Duodenal mucosa (tissue), 2 donors: ENCODE data around the gene CLDN20.

Source experiments
- H3K27ac ChIP-seq: one replicate; pipeline ENCODE4 v1.7.0; 2013; ENCODE audit warnings: low read depth, low read length
- H3K27me3 ChIP-seq, 2 donors: one replicate each; pipeline ENCODE4 v1.7.0; 2013; ENCODE audit warnings: low read length in 2 of 2, control low read depth in 1 of 2; ENCODE audit not compliant: insufficient read depth in 2 of 2, control insufficient read depth in 1 of 2
- H3K36me3 ChIP-seq, 2 donors: one replicate each; pipeline ENCODE4 v1.7.0; 2013; ENCODE audit warnings: low read length in 2 of 2, control low read depth in 1 of 2; ENCODE audit not compliant: insufficient read depth in 2 of 2, control insufficient read depth in 1 of 2
- H3K4me1 ChIP-seq, 2 donors: one replicate each; pipeline ENCODE4 v1.7.0; 2013; ENCODE audit warnings: low read length in 2 of 2, control low read depth in 1 of 2; ENCODE audit not compliant: insufficient read depth in 2 of 2, control insufficient read depth in 1 of 2
- H3K4me3 ChIP-seq, 2 donors: one replicate each; pipeline ENCODE4 v1.7.0; 2013; ENCODE audit warnings: low read length in 2 of 2, low read depth in 1 of 2
- H3K9ac ChIP-seq, 2 donors: one replicate each; pipeline ENCODE4 v1.7.0; 2013; ENCODE audit warnings: low read length in 2 of 2, low read depth in 1 of 2
- H3K9me3 ChIP-seq, 2 donors: one replicate each; pipeline ENCODE4 v1.7.0; 2013; ENCODE audit warnings: low read length in 2 of 2, control low read depth in 1 of 2; ENCODE audit not compliant: control insufficient read depth in 1 of 2

CLDN20 gene

DNA sequence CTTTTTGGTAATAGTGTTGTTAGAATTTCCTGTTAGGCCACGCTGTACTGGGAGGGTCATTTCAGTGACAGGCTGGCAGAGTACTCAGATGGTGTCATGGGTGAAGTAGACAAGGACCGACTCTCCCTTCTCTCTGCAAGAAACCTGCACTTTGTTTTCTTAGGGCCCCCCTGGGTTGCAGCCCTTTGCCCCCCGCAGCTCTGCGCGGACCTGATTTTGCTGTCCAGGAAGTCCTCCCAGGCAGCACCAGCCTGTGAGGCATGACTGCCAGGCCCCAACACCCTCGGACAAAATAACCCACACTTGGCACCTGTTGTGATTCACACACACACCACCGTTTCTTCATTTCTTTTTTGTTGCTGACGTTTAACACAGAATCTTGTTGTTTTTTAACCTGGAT is 21.8 kb upstream of the CLDN20 start:
- Histone ChIP-seq H3K27me3 (no peaks in the 10 kb centered on the region), H3K9me3 (no peaks in the 10 kb centered on the region), H3K4me3 (no peak overlapping the region), H3K4me1 (no peaks in the 10 kb centered on the region), H3K36me3 (peaks cover 5 to 18% of the 10 kb centered on the region in 2 donors), H3K9ac (no peak overlapping the region), H3K27ac (no peak overlapping the region)

DNA sequence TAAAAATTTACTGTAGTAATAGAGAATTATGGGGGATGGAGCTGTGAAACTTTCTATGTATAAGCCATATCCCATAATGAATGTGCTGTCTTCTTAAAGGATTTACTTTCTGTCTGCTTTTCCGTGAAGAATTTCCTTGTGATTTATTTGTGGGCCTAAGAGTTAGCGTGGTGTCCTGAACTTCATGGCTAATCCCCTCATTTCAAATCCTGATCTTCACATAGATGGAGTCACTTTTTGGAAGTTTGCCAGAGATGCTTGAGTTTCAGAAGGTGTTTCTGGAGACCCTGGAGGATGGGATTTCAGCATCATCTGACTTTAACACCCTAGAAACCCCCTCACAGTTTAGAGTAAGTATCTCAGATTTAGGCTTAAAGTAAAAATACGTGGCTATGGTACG is 19.4 kb upstream of the CLDN20 start:
- Histone ChIP-seq H3K27ac (no peak overlapping the region), H3K4me1 (no peaks in the 10 kb centered on the region)

DNA sequence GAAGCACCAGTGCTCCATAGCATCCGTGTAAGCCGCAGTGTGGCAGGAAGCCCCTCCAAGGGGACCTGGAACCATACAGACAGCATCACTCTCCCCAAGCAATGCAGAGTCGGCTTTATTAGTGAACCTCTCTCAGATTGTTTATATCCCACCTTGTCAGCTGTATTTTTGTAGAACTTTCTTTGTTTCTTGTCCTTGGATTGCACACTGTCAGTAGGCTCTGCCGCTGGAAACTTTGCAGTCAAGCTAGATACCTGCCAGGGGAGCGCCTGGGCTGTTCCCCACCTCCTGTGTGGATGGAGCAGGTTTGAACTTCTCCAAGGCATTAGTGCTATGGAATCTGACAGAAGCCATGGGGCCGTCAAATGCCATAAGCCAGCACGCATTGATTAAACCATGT is 18.6 kb upstream of the CLDN20 start:
- Histone ChIP-seq H3K27me3 (no peaks in the 10 kb centered on the region), H3K9me3 (no peaks in the 10 kb centered on the region), H3K4me3 (no peak overlapping the region), H3K27ac (no peak overlapping the region), H3K4me1 (no peaks in the 10 kb centered on the region), H3K36me3 (peaks cover 8 to 26% of the 10 kb centered on the region in 2 donors), H3K9ac (no peak overlapping the region)

More for the DNA sequence above, 19.4 kb upstream of the CLDN20 start:
- H3K27me3 ChIP-seq, result no peaks in the 10 kb centered on the region
- H3K9ac ChIP-seq, result no peak overlapping the region
- H3K9me3 ChIP-seq, result no peaks in the 10 kb centered on the region
- H3K4me3 ChIP-seq, result no peak overlapping the region
- peaks cover 6 to 24% of the 10 kb centered on the region in 2 donors for H3K36me3 ChIP-seq

DNA sequence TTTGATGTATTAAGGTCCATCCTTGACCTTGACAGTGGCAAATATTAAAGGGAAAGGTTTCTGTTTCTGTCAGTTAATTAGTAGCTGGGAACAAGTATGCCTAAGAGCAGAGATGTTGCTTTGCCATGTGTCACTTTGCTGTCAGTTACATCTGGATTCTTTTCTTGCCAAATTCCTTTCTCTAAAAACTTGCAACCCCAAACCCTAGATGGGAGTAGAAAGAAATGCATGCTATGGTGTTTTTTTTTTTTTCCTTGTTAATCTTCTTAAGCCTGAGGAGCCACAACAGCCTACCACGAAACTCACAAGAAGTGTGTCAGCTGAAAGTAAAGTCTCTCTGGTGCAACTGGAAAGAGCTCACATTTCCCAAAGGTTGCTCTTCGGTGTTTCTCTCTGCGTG is 18.0 kb upstream of the CLDN20 start:
- H3K9me3 ChIP-seq, result no peaks in the 10 kb centered on the region
- H3K27ac ChIP-seq, result no peak overlapping the region
- H3K27me3 ChIP-seq, result no peaks in the 10 kb centered on the region
- H3K4me3 ChIP-seq, result no peak overlapping the region
- H3K36me3 ChIP-seq, result peaks cover 11 to 32% of the 10 kb centered on the region in 2 donors
- H3K4me1 ChIP-seq, result no peaks in the 10 kb centered on the region
- no peak overlapping the region for H3K9ac ChIP-seq

DNA sequence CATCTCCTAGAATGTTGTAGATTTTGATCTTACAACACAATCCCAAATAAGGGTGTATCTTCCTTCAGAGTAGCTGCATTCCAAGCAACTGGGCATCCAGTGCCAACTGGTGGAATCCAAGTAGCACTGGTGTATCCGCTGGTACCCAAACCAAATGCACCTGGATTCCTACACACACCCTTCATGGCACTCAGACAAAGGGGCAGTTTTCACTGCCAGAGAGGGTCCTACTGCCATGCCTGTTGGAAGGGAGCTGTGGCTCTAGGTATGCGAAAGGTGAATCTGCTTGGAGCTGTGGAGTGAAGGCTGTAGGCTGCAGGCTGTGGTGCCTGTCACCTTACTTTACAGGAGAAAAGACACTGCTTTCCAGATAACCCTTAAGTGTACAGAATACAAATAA is 17.0 kb upstream of the CLDN20 start:
- Histone ChIP-seq H3K9ac (no peak overlapping the region), H3K9me3 (no peaks in the 10 kb centered on the region), H3K4me1 (no peaks in the 10 kb centered on the region), H3K4me3 (no peak overlapping the region), H3K36me3 (peaks cover 14 to 36% of the 10 kb centered on the region in 2 donors), H3K27ac (no peak overlapping the region), H3K27me3 (no peaks in the 10 kb centered on the region)

DNA sequence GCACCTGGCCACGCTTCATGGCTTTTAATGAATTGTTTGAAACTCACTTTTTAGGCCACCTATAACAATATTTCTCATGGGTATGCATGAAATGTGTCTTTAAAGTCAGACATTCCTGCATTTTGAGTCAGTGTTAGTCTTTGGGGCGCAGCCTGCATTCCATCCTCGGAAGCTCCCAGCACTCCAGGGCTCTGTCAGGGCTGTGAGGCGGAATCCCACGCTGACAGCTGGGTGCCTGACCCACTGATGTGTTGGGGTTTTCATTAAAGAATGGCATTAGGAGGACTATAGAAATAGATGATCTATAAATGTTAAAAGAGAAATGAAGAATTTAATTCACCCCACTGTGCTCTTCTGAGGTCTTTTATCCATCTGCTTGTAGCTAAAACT is 16.2 kb upstream of the CLDN20 start:
- Histone ChIP-seq H3K9me3 (no peaks in the 10 kb centered on the region), H3K4me1 (no peaks in the 10 kb centered on the region), H3K27ac (no peak overlapping the region), H3K4me3 (no peak overlapping the region), H3K36me3 (peaks cover 14 to 43% of the 10 kb centered on the region in 2 donors), H3K9ac (no peak overlapping the region), H3K27me3 (no peaks in the 10 kb centered on the region)

DNA sequence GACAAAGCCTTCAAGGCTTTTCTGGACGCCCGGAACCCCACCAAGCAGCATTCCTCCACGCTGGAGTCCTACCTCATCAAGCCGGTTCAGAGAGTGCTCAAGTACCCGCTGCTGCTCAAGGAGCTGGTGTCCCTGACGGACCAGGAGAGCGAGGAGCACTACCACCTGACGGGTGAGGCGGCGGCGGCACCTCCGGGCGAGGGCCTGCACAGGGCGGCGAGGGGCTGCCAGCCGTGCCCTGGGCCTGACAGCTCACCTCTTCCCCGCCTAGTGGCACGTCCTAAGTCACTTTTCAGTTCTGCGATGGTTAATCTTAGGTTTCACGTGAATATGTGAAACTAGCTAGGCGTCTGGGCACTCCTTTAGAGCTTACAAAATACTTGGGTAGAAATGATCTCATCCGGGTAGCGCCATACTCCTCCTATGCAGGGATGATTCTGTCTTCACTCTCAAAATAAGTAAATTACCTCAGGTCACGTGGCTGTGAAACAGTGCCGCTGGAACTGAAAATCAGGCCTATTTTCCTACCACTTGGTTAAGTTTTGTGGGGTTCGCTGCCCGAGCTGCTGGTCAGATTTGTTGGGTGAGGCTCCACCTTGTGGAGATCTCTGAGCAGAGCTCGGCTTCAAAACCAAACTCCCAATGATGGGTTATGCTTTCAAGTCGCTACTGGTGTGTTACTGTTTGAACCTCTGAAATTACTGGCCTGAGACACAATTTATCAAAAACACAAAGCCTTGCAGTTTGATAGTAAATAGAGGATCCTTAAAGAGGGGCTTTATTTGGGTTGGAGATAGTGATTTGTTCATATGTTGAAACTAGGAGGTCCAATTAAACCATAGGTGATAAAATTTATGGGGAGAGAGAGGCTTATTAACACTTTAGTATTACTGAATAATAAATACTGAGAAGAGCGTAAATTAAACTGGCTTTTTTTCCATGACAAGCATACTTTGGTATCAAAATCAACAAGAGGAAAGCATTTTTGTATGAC is 15.5 kb upstream of the CLDN20 start:
- no peak overlapping the region for H3K4me3 ChIP-seq
- no peaks in the 10 kb centered on the region for H3K4me1 ChIP-seq
- H3K9ac ChIP-seq, result no peak overlapping the region
- peaks cover 19 to 49% of the 10 kb centered on the region in 2 donors for H3K36me3 ChIP-seq
- H3K27ac ChIP-seq, result no peak overlapping the region
- no peaks in the 10 kb centered on the region for H3K9me3 ChIP-seq
- H3K27me3 ChIP-seq, result no peaks in the 10 kb centered on the region

DNA sequence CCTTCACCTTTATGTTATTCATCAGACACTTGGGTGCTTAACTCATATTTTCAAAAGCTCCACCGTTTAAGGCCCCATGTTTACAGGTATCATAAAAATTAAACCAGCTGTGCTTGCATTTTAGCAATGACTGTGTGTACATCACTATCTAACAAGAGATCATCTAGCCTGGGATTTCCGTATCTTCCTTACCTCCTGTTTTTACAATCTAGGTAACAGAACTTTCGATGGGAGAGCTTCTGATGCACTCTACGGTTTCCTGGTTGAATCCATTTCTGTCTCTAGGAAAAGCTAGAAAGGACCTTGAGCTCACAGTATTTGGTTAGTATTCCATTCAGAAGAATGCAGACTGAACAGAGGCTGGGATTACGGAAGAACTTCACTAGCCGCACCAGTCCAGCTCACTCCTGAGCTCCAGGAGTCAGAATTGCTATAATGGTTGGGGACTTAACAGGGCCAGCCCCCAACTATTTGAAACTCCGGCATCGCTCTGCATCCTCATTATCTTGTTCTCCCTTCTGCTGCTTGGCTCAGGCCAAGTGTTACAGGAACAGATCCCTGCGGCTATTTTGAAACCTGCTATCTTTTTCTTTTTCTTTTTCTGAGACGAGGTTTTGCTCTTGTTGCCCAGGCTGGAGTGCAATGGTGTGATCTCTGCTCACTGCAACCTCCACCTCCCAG is 13.0 kb upstream of the CLDN20 start:
- H3K9me3 ChIP-seq, result no peaks in the 10 kb centered on the region
- no peak overlapping the region for H3K27ac ChIP-seq
- H3K9ac ChIP-seq, result no peak overlapping the region
- H3K4me1 ChIP-seq, result no peaks in the 10 kb centered on the region
- H3K4me3 ChIP-seq, result no peak overlapping the region
- peaks cover 32 to 62% of the 10 kb centered on the region in 2 donors for H3K36me3 ChIP-seq
- no peaks in the 10 kb centered on the region for H3K27me3 ChIP-seq

DNA sequence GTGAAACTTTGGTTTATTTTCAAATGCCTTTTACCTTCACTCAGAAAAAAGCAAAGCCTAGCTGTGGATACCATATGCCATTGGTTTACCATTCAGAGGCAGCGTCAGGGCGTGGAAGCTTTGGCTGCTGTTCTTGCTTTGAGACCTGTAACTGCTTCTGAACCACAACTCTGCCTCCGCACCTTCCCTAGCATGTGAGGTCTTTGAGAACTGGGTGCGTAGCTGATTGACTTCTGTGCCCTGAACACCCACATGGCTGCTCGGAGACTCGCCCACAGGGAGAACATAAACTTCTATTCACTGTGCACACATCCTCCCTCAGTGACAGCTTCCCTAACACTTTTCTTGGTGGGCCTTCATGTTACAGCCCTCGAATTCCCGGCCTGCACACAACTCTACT is 11.2 kb upstream of the CLDN20 start:
- Histone ChIP-seq H3K4me1 (no peaks in the 10 kb centered on the region), H3K4me3 (no peak overlapping the region), H3K36me3 (peaks cover 28 to 63% of the 10 kb centered on the region in 2 donors), H3K9me3 (no peaks in the 10 kb centered on the region), H3K27ac (no peak overlapping the region), H3K27me3 (no peaks in the 10 kb centered on the region), H3K9ac (no peak overlapping the region)

DNA sequence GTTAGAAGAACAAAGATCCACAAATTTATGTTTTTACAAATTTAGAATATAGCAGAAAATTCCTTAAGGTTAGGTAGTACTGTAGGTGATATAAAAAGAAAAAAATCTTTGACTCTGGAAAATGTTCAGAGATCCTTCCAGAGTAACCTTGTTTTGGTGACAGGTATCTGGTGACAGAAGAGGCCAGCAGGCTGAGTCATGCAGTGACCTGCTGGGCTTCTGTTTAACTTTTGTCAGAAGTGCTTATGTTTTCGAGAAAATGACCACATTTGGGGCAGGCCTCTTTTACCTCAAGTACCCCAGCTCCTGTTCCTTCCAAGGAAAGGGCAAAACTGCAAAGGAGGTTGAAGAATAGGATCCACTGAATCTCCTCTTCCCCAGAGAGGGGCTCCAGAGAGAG is 10.5 kb upstream of the CLDN20 start:
- H3K27ac ChIP-seq, result no peak overlapping the region
- no peak overlapping the region for H3K9ac ChIP-seq

More for the DNA sequence above, 10.5 kb upstream of the CLDN20 start:
- Histone ChIP-seq H3K4me3 (no peak overlapping the region), H3K4me1 (no peaks in the 10 kb centered on the region), H3K9me3 (no peaks in the 10 kb centered on the region), H3K36me3 (peaks cover 28 to 66% of the 10 kb centered on the region in 2 donors), H3K27me3 (no peaks in the 10 kb centered on the region)
